ENCODE measurements around the gene LGR6.
"Not testable (repeated sequence)": the region's sequence is repeated elsewhere in the genome, so short reads cannot be mapped to it uniquely, and the experiment has no call there.

The LGR6 gene

GRCh38 chr1:202159534-202160371 lies 33.8 kb upstream of the LGR6 start:
- peak; percentile 89 for DNase-seq

- DNase-seq = peak; percentile 93
Measured at GRCh38 chr1:202160377-202160940, 33.1 kb upstream of the LGR6 start, which contains the start of gene PTPN7. Gene PTPN7, minus strand, starts transcription at chr1:202160602. Its CDS starts 1,200 bp downstream, at chr1:202159402.

DNA sequence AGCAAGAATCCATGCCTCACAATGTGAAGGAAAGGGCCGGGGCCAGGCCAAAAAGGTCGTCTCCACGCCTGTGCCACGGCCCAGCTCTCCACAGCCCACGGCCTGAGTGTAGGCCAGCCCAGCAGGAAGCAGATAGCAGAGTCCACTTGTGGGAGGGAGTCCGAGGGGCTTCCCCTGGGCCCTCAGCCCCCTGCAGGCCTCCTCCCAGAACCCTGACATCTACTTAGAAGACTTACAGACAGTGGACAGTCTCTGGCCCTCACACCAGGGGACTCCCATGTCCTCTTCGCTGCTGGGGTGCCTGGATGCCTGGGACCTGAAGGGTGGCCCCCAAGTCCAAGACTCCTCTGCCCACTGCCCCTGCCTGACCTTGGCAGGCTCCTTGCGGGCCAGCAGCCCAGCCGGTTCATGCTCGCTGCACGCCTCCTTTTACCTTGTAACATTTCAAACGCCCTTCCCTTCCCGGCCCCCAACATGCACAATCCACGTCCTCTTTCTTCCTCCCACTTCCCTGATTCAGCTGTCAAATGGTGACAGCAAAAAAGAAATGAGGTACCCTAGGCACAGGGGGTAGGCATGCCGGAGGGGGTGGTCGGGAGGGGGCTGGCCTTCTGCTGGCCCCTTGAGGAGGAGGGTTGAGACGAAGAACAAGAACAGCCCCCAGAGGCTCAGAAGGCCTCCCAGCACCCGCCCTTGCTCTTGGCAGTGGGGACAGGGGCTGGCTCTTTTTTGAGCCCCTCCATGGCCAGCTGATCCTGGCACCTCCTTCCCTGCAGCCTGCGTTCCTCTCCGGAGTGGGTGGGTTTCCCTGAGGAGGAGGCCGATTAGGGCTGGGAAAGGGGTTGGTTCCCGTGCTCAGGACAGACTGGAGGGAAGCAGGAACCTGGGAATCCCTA lies 32.2 kb upstream of the LGR6 start:
- peak; percentile 68 for DNase-seq

GRCh38 chr1:202162047-202162417 lies 31.6 kb upstream of the LGR6 start:
- peak; percentile 84 for DNase-seq

DNA sequence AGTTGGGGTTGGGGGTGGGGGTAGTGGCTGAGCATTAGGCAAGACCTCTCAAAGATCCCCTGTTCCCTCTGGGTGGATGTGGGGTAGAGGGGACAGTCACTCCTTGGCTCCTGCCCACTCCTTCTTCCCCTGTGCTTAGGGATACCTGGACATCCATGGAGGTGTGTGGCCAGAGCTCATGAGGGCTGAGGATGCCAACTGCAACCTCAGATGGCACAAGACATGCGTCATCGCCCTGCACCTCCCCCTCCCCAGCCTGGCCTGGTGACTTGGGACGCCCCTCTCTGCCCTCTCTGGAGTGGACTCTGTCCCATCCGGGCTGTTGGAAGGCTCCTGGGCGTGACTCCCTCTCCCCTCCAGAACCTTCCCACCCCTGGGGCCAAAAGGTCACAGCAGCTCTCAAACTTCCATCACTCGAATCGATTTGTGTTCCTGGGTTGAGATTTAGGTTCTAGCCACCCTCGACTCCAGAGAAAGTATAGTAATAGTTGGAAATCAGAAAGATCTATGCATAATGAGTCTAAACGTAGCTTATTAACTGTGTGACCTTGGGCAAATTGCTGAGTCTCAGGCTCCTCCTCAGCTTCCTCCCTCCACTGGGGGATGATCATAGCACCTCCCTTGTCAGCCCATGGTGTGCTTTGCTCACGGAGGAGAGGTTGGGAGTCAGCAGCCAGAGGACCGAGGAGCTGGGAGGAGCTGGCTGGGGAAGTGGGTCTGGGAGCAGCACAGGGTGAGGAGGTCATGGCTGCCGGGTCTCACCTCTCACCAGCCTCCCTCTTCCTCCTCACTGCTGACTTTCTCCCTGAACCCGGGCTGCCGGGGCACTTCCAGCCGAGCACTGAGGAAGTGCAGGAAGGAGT lies 30.9 kb upstream of the LGR6 start:
- peak; percentile 70 for DNase-seq

- DNase-seq = peak; percentile 66
Measured at GRCh38 chr1:202163281-202164270, 30.0 kb upstream of the LGR6 start.

DNA sequence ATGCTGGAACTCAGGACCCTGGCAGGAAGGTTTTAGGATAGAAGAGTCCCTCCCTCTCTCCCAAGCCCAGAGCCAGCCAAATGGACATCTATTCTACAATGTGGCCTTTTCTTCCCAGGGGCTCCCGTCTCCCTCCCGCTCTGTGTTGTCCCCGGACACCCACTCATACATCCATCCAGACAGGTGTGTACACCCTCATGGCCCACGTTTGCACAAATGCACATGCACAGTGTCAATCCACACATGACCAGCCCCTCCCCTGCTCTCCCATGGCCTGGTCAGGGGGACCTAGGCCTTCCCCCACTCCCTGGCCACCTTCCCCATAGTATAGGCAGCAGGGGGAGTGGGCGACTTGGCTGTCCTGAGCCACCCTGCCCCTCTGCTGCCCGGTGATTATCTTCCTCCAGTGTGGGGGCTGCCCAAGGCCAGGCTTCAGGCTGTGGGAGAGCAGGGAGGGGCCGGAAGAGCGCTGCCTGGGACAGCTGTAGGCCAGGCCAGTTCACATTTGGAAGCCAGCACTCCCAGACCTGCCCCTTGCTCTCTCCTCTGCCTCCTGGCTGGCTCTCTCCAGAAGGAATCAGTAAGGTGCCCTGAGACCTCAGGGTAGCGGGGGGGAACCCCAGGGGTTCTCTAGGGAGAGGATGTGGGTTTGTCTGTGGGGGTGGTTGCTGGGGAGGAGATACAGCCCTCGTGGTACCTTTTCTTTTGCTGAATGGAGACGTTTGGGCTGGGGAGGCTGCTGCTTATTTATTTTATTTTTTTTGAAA lies 29.1 kb upstream of the LGR6 start:
- DNase-seq = peak; percentile 81

- peak; percentile 82 for DNase-seq
Measured at GRCh38 chr1:202165267-202165941, 28.2 kb upstream of the LGR6 start.

DNA sequence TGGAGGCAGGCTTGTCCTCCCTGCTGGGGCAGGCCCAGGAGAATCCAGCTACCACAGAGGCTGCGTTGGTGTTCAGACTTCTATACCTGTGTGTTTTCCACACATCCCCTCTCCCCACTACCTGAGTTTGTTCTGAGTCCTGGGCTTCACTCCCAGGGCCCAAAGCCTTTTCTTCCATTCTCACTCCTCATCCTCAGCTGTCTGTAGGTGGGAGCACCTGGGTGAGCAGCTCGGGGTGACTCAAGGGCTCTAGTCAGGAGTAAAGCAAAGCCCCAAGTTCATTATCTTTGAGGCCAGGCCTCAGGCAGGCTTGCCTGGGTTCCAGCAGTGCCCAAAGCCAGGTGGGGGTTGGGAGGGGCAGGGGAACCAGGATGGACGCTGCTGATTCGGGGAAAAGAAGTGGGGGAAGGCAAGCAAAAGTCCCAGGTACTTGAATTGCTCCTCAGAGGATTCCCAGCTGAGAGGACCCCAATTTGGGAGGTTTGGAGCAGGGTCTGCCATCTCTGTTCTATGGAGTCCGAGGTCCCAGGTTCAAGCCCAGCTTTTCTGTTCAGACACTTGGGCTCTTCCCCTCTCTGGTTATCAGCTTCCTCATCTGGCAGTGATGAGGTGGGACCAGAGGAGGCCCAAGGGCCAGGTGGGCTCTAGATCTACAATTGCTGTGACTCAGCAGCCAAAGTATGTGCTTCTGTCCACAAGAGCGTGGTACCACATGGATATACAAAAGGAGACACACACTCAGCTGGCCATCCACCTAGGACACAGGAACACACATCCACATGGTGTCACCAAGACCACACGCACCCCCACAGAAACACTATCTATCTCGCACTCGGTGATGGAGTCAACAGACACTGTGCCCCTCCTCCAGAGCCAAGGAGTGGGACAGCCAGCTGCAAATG lies 27.4 kb upstream of the LGR6 start:
- DNase-seq = no peak

DNA sequence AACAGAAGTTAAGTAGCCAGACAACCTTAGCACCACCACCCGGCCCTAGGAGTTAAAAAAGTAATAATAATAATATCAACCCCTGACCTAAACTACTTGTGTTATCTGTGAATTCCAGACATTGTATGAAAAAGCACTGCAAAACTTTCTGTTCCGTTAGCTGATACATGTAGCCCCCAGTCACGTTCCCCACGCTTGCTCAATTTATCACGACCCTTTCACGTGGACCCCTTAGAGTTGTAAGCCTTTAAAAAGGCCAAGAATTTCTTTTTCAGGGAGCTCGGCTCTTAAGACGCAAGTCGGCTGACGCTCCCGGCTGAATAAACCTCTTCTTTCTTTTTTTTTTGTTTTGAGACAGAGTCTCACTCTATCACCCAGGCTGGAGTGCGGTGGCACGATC lies 26.5 kb upstream of the LGR6 start:
- not testable (repeated sequence) for DNase-seq

GRCh38 chr1:202167708-202168415 lies 25.7 kb upstream of the LGR6 start:
- no peak for DNase-seq

- no peak for DNase-seq
Measured at GRCh38 chr1:202168861-202169260, 24.7 kb upstream of the LGR6 start.

GRCh38 chr1:202170726-202171125 lies 22.9 kb upstream of the LGR6 start:
- no peak for DNase-seq

GRCh38 chr1:202171292-202172014 lies 22.1 kb upstream of the LGR6 start:
- no peak for DNase-seq

DNA sequence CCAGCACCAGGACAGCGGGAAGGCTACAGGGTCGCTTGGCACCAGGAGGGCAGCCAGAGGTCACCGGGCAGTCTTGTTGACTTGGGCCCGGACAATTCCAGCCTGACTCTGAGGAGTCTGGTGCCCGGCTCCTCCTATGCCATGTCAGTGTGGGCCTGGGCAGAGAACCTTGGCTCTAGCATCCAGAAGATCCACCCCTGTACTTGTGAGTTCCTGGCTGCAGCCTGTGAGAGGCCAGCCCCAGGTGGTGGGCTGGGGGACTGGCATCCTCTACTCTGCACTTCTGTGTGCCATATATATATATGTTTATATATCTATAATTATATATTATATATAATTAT lies 21.6 kb upstream of the LGR6 start:
- no peak for DNase-seq

- no peak for DNase-seq
Measured at GRCh38 chr1:202173993-202174392, 19.6 kb upstream of the LGR6 start.
